PC-9 (cell line): ENCODE data around the gene RFX7. TPM values are rescaled to one million over a fixed set of nuclear protein-coding genes. Genes with fewer than 3 reads are reported as not detected.
A peak's percentile ranks its signal among the peaks of the same experiment; 100 is the strongest.
"Not testable (repeated sequence)": the region's sequence is repeated elsewhere in the genome, so short reads cannot be mapped to it uniquely, and the experiment has no call there.

ENCODE experiments used
- BruUV-seq: library from RNA; stranded (reverse); fragments of 400-500 nt; replicated peaks from 2 replicates; lab custom pipeline; 2021; lab: Mats Ljungman, UMichigan
- CTCF ChIA-PET: fragments of 300-600 bp; sonication (Branson Sonifier 250); formaldehyde crosslinking; loops from one replicate; lab custom pipeline; 2022; ENCODE audit warnings: antibody characterized with exemption; lab: Charles Lee
- POLR2A ChIA-PET: fragments of 300-600 bp; sonication (Branson Sonifier 250); formaldehyde crosslinking; loops from one replicate; lab custom pipeline; 2022; ENCODE audit warnings: antibody characterized with exemption; ENCODE audit not compliant: unreplicated experiment; lab: Charles Lee
- DNase-seq, 2 experiments: peaks; one replicate each; pipeline versions ENCODE4 v3.0.0 to v3.0.0-alpha.2; 2015 to 2022; ENCODE audit warnings: mixed read lengths in 1 of 2
- H2AFZ ChIP-seq: fragments of 200-600 bp; sonication (generic); 2 replicates; pipeline ENCODE4 v1.8.1; 2017; ENCODE audit warnings: antibody characterized with exemption
- H3F3A ChIP-seq: fragments of 200-600 bp; sonication (generic); 2 replicates; pipeline ENCODE4 v1.8.1; 2017; ENCODE audit warnings: antibody characterized with exemption, mild to moderate bottlenecking, low read depth; ENCODE audit not compliant: insufficient read depth
- H3K27ac ChIP-seq: fragments of 200-600 bp; sonication (generic); 2 replicates; pipeline ENCODE4 v1.6.1; 2016; ENCODE audit warnings: mixed run types
- H3K27me3 ChIP-seq: fragments of 200-600 bp; sonication (generic); 2 replicates; pipeline ENCODE4 v1.6.1; 2016; ENCODE audit warnings: low read depth, mixed run types; ENCODE audit not compliant: insufficient read depth
- H3K36me3 ChIP-seq: fragments of 200-600 bp; sonication (generic); 2 replicates; pipeline ENCODE4 v1.6.1; 2016; ENCODE audit warnings: low read depth, mixed run types
- H3K4me1 ChIP-seq: fragments of 200-600 bp; sonication (generic); replicated peaks from 2 replicates; pipeline ENCODE4 v1.6.1; 2016; ENCODE audit warnings: mixed run types; ENCODE audit not compliant: insufficient read depth
- H3K4me2 ChIP-seq: fragments of 200-600 bp; sonication (generic); 2 replicates; pipeline ENCODE4 v1.6.1; 2017; ENCODE audit warnings: mixed run types
- H3K4me3 ChIP-seq: fragments of 200-600 bp; sonication (generic); 2 replicates; pipeline ENCODE4 v1.6.1; 2016; ENCODE audit warnings: mixed run types
- H3K79me2 ChIP-seq: fragments of 200-600 bp; sonication (generic); 2 replicates; pipeline ENCODE4 v1.6.1; 2017; ENCODE audit warnings: low read depth, mixed run types
- H3K9me2 ChIP-seq: fragments of 200-600 bp; sonication (generic); 2 replicates; pipeline ENCODE4 v1.8.1; 2017; ENCODE audit warnings: mild to moderate bottlenecking; ENCODE audit not compliant: insufficient read depth
- H3K9me3 ChIP-seq: fragments of 200-600 bp; sonication (generic); 2 replicates; pipeline ENCODE4 v1.8.1; 2016; ENCODE audit warnings: low read depth; ENCODE audit not compliant: insufficient read depth
- H4K20me1 ChIP-seq: fragments of 200-600 bp; sonication (generic); 2 replicates; pipeline ENCODE4 v1.8.1; 2017; ENCODE audit not compliant: insufficient read depth
- CTCF ChIP-seq: fragments of 200-600 bp; sonication (generic); conservative IDR thresholded peaks from 2 replicates; pipeline ENCODE4 v1.6.1; 2017; ENCODE audit warnings: mixed run types, antibody characterized with exemption, mild to moderate bottlenecking, moderate library complexity
- EZH2 ChIP-seq: fragments of 200-600 bp; sonication (generic); IDR thresholded peaks from 2 replicates; pipeline ENCODE4 v1.8.0; 2017; ENCODE audit warnings: antibody characterized with exemption, low read depth
- intact Hi-C: fragments of 100-400 bp; cut with micrococcal nuclease; formaldehyde crosslinking; loops from one replicate; pipeline ENCODE4 v1.10.0; 2022; ENCODE audit not compliant: unreplicated experiment
- total RNA-seq: library from RNA; stranded (reverse); gene quantifications from 2 replicates; pipeline ENCODE4 v1.2.3, GENCODE V29; 2021

Gene RFX7
- total RNA-seq, 1 experiment from 2014 or later: 24.6 TPM

- Histone ChIP-seq H2AFZ (no peak overlapping the region), H3K4me3 (no peak overlapping the region), H3K4me1 (no peaks in the 10 kb centered on the region), H3K4me2 (no peak overlapping the region), H3K36me3 (no peaks in the 10 kb centered on the region), H4K20me1 (no peaks in the 10 kb centered on the region), H3K79me2 (no peaks in the 10 kb centered on the region), H3F3A (no peaks in the 10 kb centered on the region), H3K27me3 (no peaks in the 10 kb centered on the region), H3K9me2 (no peaks in the 10 kb centered on the region), H3K9me3 (no peaks in the 10 kb centered on the region), H3K27ac (no peak overlapping the region)
- TF ChIP-seq CTCF (no peak), EZH2 (no peak)
- BruUV-seq: no TSS peak
- DNase-seq: no peak
- intact Hi-C loops: no loop called here
- ChIA-PET CTCF (no interaction called here), POLR2A (no interaction called here)
Measured at GRCh38 chr15:56272454-56272853, 28.8 kb upstream of the RFX7 start.

- H2AFZ ChIP-seq, H3F3A ChIP-seq, POLR2A ChIA-PET, H3K79me2 ChIP-seq, intact Hi-C loops, H3K9me3 ChIP-seq, H4K20me1 ChIP-seq, BruUV-seq, H3K4me1 ChIP-seq, H3K36me3 ChIP-seq, H3K4me3 ChIP-seq, CTCF ChIA-PET, H3K27ac ChIP-seq, DNase-seq, H3K4me2 ChIP-seq, H3K9me2 ChIP-seq, H3K27me3 ChIP-seq: not testable (repeated sequence)
Measured at GRCh38 chr15:56266465-56266864, 22.8 kb upstream of the RFX7 start.

GRCh38 chr15:56261854-56262509 is 18.3 kb upstream of the RFX7 start:
- Histone ChIP-seq H3K79me2 (no peaks in the 10 kb centered on the region), H3K9me2 (no peaks in the 10 kb centered on the region), H4K20me1 (no peaks in the 10 kb centered on the region), H3F3A (no peaks in the 10 kb centered on the region), H3K4me2 (peak overlapping the region; percentile 26; the same call in 1 of the 2 replicates), H3K27me3 (no peaks in the 10 kb centered on the region), H2AFZ (no peak overlapping the region; the same call in 1 of the 2 replicates), H3K27ac (no peak overlapping the region), H3K4me3 (no peak overlapping the region), H3K9me3 (no peaks in the 10 kb centered on the region), H3K4me1 (0 out of 2 replicates have a peak, but pooled peaks cover 5% of the 10 kb centered on the region), H3K36me3 (no peaks in the 10 kb centered on the region)
- ChIA-PET POLR2A (no interaction called here), CTCF (no interaction called here)
- intact Hi-C loops: no loop called here
- no TSS peak for BruUV-seq
- peak; percentile 40 to 61 for DNase-seq
- TF ChIP-seq EZH2: no peak
- no peak for TF ChIP-seq CTCF

- BruUV-seq, CTCF ChIA-PET, H3F3A ChIP-seq: not testable (repeated sequence)
Measured at GRCh38 chr15:56257306-56257705, 13.6 kb upstream of the RFX7 start.

More at GRCh38 chr15:56257306-56257705, 13.6 kb upstream of the RFX7 start:
- H3K4me1 ChIP-seq, intact Hi-C loops, H3K9me2 ChIP-seq, H3K79me2 ChIP-seq, H3K4me2 ChIP-seq, H2AFZ ChIP-seq, H4K20me1 ChIP-seq, H3K4me3 ChIP-seq, H3K27me3 ChIP-seq, H3K9me3 ChIP-seq, H3K36me3 ChIP-seq, H3K27ac ChIP-seq, DNase-seq: not testable (repeated sequence)
- POLR2A ChIA-PET: interaction anchor here (0.7 kb wide), 1 partner anchor 8 kb away, joined by 3 read pairs; no protein-coding TSS in a partner anchor
